Suprapubic skin (tissue), 4 donors: Measurements from ENCODE around the gene RMND1. TPM values are rescaled to one million over a fixed set of nuclear protein-coding genes. Genes with fewer than 3 reads are reported as not detected.

Experiments
- DNase-seq, 2 donors: peaks; one replicate each; pipeline ENCODE4 v3.0.0-alpha.2; 2019; ENCODE audit warnings: low spot score in 2 of 2
- H3K27ac ChIP-seq: fragments of 200-600 bp; sonication (generic); one replicate; pipeline ENCODE4 v1.5.1; 2019
- H3K27me3 ChIP-seq: fragments of 200-600 bp; sonication (generic); one replicate; pipeline ENCODE4 v1.5.1; 2019
- H3K36me3 ChIP-seq: fragments of 200-600 bp; sonication (generic); one replicate; pipeline ENCODE4 v1.5.1; 2019
- H3K4me1 ChIP-seq: fragments of 200-600 bp; sonication (generic); one replicate; pipeline ENCODE4 v1.5.1; 2019
- H3K4me3 ChIP-seq: fragments of 200-600 bp; sonication (generic); one replicate; pipeline ENCODE4 v1.5.1; 2019; ENCODE audit warnings: mild to moderate bottlenecking
- H3K9me3 ChIP-seq: fragments of 200-600 bp; sonication (generic); one replicate; pipeline ENCODE4 v1.5.1; 2019
- CTCF ChIP-seq, 2 donors: fragments of 200-600 bp in 1 of 2; fragments of 450-650 bp in 1 of 2; sonication (generic) in 1 of 2; IDR thresholded peaks; one replicate each; pipeline ENCODE4 v1.5.1; 2016 to 2019; ENCODE audit warnings: antibody characterized with exemption in 2 of 2, mild to moderate bottlenecking in 1 of 2, moderate library complexity in 1 of 2
- EP300 ChIP-seq: sonication (generic); formaldehyde crosslinking; IDR thresholded peaks from one replicate; pipeline ENCODE4 v1.6.1; 2017; ENCODE audit warnings: antibody characterized with exemption
- POLR2A ChIP-seq, 2 donors: fragments of 450-650 bp; IDR thresholded peaks; one replicate each; pipeline ENCODE4 v1.6.1; 2017; ENCODE audit warnings: antibody characterized with exemption in 2 of 2, mild to moderate bottlenecking in 2 of 2, moderate library complexity in 2 of 2
- POLR2AphosphoS5 ChIP-seq, 3 donors: sonication (generic); formaldehyde crosslinking; IDR thresholded peaks; one replicate each; pipeline ENCODE4 v1.6.1; 2017; ENCODE audit warnings: antibody characterized with exemption in 3 of 3
- WGBS: methylation state at CpG from one replicate; pipeline ENCODE4 v1.1.5; 2018; 5-methylcytosine and 5-hydroxymethylcytosine counted together
- total RNA-seq, 4 donors: library from RNA; depleted of rRNA; stranded (reverse); fragments of >200 nt; gene quantifications; one replicate each; pipeline ENCODE4 v1.1.0, GENCODE V29; 2016

RMND1 gene
- total RNA-seq: 10 to 100 TPM; 11.7 to 25.7 (median 12.8) TPM

GRCh38 chr6:151451950-151452749, at the start of gene RMND1:
Gene RMND1, minus strand, starts transcription at chr6:151452126. Its CDS starts 6,315 bp downstream, at chr6:151445811.
- H3K9me3 ChIP-seq: no peaks in the 10 kb centered on the region
- under 1% methylated on average over 65 of the region's 74 CpGs for WGBS

GRCh38 chr6:151499551-151499950, 47.6 kb upstream of the RMND1 start:
- Histone ChIP-seq H3K4me3 (no peak overlapping the region), H3K4me1 (peaks cover 6% of the 10 kb centered on the region), H3K27ac (no peak overlapping the region), H3K36me3 (no peaks in the 10 kb centered on the region), H3K9me3 (no peaks in the 10 kb centered on the region), H3K27me3 (no peaks in the 10 kb centered on the region)
- DNase-seq: no peak
- 62% methylated on average over 5 of the region's 5 CpGs for WGBS
- TF ChIP-seq EP300 (no peak), CTCF (IDR thresholded peaks at IDR 0.05) (no peak)

More at GRCh38 chr6:151451950-151452749, at the start of gene RMND1:
- Histone ChIP-seq H3K27me3 (no peaks in the 10 kb centered on the region), H3K36me3 (no peaks in the 10 kb centered on the region), H3K4me1 (peaks cover 25% of the 10 kb centered on the region), H3K27ac (peak within 1 kb of the TSS; percentile 93), H3K4me3 (peak within 1 kb of the TSS; percentile 91)
- TF ChIP-seq POLR2A (IDR thresholded peaks at IDR 0.05) (peak in 1 of 2 donors; percentile 35), EP300 (no peak), CTCF (IDR thresholded peaks at IDR 0.05) (no peak), POLR2AphosphoS5 (IDR thresholded peaks at IDR 0.05) (peak in 2 of 3 donors; percentile 70 to 77)
- peak; percentile 100 for DNase-seq

- no peak overlapping the region for H3K27ac ChIP-seq
Measured at GRCh38 chr6:151498327-151498726, 46.4 kb upstream of the RMND1 start.

GRCh38 chr6:151497905-151498304, 46.0 kb upstream of the RMND1 start:
- H3K4me1 ChIP-seq: peaks cover 21% of the 10 kb centered on the region
- H3K4me3 ChIP-seq: no peak overlapping the region
- no peaks in the 10 kb centered on the region for H3K36me3 ChIP-seq
- H3K27me3 ChIP-seq: no peaks in the 10 kb centered on the region
- no peak for TF ChIP-seq POLR2A (IDR thresholded peaks at IDR 0.05)
- TF ChIP-seq CTCF (IDR thresholded peaks at IDR 0.05): no peak
- no peak for TF ChIP-seq EP300
- TF ChIP-seq POLR2AphosphoS5 (IDR thresholded peaks at IDR 0.05): no peak
- H3K9me3 ChIP-seq: no peaks in the 10 kb centered on the region
- no peak for DNase-seq
- no peak overlapping the region for H3K27ac ChIP-seq

More at GRCh38 chr6:151498327-151498726, 46.4 kb upstream of the RMND1 start:
- Histone ChIP-seq H3K4me3 (no peak overlapping the region), H3K4me1 (peaks cover 16% of the 10 kb centered on the region), H3K27me3 (no peaks in the 10 kb centered on the region), H3K9me3 (no peaks in the 10 kb centered on the region), H3K36me3 (no peaks in the 10 kb centered on the region)
- no peak for TF ChIP-seq POLR2AphosphoS5 (IDR thresholded peaks at IDR 0.05)
- TF ChIP-seq CTCF (IDR thresholded peaks at IDR 0.05): no peak
- no peak for TF ChIP-seq POLR2A (IDR thresholded peaks at IDR 0.05)
- 69% methylated on average over 1 of the region's 1 CpG for WGBS
- DNase-seq: no peak

GRCh38 chr6:151495380-151495779, 43.5 kb upstream of the RMND1 start:
- 96% methylated on average over 9 of the region's 9 CpGs for WGBS
- DNase-seq: no peak
- no peaks in the 10 kb centered on the region for H3K27me3 ChIP-seq
- no peak for TF ChIP-seq POLR2A (IDR thresholded peaks at IDR 0.05)
- no peak overlapping the region for H3K27ac ChIP-seq
- no peaks in the 10 kb centered on the region for H3K36me3 ChIP-seq
- peaks cover 21% of the 10 kb centered on the region for H3K4me1 ChIP-seq
- H3K9me3 ChIP-seq: no peaks in the 10 kb centered on the region
- H3K4me3 ChIP-seq: no peak overlapping the region
